DMS153 (cell line): ENCODE data around the gene GAGE10.
"Not testable (repeated sequence)": the region's sequence is repeated elsewhere in the genome, so short reads cannot be mapped to it uniquely, and the experiment has no call there.

Source experiments
- DNase-seq: peaks from one replicate; lab custom pipeline; 2025; lab: John Stamatoyannopoulos, UW

Gene GAGE10

GRCh38 chrX:49323735-49324134 is 20.3 kb downstream of the GAGE10 start:
- not testable (repeated sequence) for DNase-seq

- DNase-seq = not testable (repeated sequence)
Measured at GRCh38 chrX:49330421-49330820, 27.0 kb downstream of the GAGE10 start.

GRCh38 chrX:49331282-49331681 is 27.8 kb downstream of the GAGE10 start, which contains the start of gene GAGE13:
Gene GAGE13, plus strand, starts transcription at chrX:49331582. Its CDS starts 1,156 bp downstream, at chrX:49332738.
- DNase-seq = not testable (repeated sequence)

GRCh38 chrX:49331841-49332240 is 28.4 kb downstream of the GAGE10 start:
- DNase-seq = not testable (repeated sequence)

- not testable (repeated sequence) for DNase-seq
Measured at GRCh38 chrX:49341449-49341848, 38.0 kb downstream of the GAGE10 start.

GRCh38 chrX:49344496-49345175 is 41.2 kb downstream of the GAGE10 start:
- not testable (repeated sequence) for DNase-seq

- not testable (repeated sequence) for DNase-seq
Measured at GRCh38 chrX:49345402-49345801, 42.0 kb downstream of the GAGE10 start.

GRCh38 chrX:49346150-49346549 is 42.7 kb downstream of the GAGE10 start:
- DNase-seq = not testable (repeated sequence)
